HepG2 (cell line): ENCODE results near the gene STARD5.

ENCODE experiments used
- MAX ChIP-seq: IDR thresholded peaks from 2 replicates; pipeline ENCODE4 v1.6.1; 2012; ENCODE audit warnings: inconsistent platforms
- NR2F2 ChIP-seq: IDR thresholded peaks from 2 replicates; pipeline ENCODE4 v1.6.1; 2012; ENCODE audit warnings: low read depth, inconsistent platforms, borderline replicate concordance
- SIX4 ChIP-seq: sonication (generic); formaldehyde crosslinking; IDR thresholded peaks from 2 replicates; pipeline ENCODE4 v1.4.0; 2020; ENCODE audit warnings: missing genetic modification reagents
- ZBTB7A ChIP-seq: sonication (generic); formaldehyde crosslinking; IDR thresholded peaks from 2 replicates; pipeline ENCODE4 v1.8.0; 2022; ENCODE audit warnings: mild to moderate bottlenecking, missing genetic modification reagents
- ZNF704 ChIP-seq: sonication (generic); formaldehyde crosslinking; IDR thresholded peaks from 2 replicates; pipeline ENCODE4 v1.8.1; 2023; ENCODE audit warnings: mild to moderate bottlenecking, inconsistent platforms, moderate library complexity, missing genetic modification reagents, borderline replicate concordance

- TF ChIP-seq ZNF704 (no peak), SIX4 (CRISPR knock-in tag) (no peak), NR2F2 (no peak), ZBTB7A (CRISPR knock-in tag) (no peak), MAX (no peak)
Observed at GRCh38 chr15:81288040-81288439, 35.9 kb downstream of the STARD5 start.
